LNCaP clone FGC (cell line): ENCODE measurements around the gene MYCBP.

Source experiments
- DNase-seq: peaks from one replicate; pipeline ENCODE4 v3.0.0-alpha.2; 2011; ENCODE audit warnings: low read depth
- H3K4me3 ChIP-seq: 2 replicates; pipeline ENCODE4 v1.5.1; 2011; ENCODE audit warnings: mild to moderate bottlenecking, low read depth, low read length, control low read depth
- TF ChIP-seq, protein P1 (sequence below): IDR thresholded peaks from 2 replicates; pipeline ENCODE4 v1.5.1; 2012; ENCODE audit warnings: mild to moderate bottlenecking; ENCODE audit not compliant: control insufficient read depth, insufficient read depth; ENCODE audit errors: extremely low read depth

The MYCBP gene

DNA sequence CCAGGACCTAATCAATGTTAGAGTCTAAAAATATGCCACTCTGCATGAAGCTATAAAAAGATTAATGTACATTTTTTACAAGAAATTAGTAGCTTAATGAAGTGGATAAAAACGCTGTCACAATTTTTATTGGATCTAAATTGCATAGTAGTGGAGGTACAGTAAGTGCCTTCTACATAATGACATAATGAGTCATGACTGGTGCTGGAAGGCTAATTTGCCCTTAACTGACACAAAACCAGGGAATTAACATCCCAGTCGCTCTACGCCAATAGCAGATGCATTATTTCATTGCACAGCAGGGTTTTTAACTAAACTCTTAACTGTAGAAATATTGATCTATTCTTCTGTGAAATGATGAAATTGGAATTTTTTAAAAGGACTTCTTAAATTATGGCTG, 46.9 kb downstream of the MYCBP start:
- DNase-seq: no peak
- H3K4me3 ChIP-seq: no peak overlapping the region
- TF ChIP-seq, protein P1, sequence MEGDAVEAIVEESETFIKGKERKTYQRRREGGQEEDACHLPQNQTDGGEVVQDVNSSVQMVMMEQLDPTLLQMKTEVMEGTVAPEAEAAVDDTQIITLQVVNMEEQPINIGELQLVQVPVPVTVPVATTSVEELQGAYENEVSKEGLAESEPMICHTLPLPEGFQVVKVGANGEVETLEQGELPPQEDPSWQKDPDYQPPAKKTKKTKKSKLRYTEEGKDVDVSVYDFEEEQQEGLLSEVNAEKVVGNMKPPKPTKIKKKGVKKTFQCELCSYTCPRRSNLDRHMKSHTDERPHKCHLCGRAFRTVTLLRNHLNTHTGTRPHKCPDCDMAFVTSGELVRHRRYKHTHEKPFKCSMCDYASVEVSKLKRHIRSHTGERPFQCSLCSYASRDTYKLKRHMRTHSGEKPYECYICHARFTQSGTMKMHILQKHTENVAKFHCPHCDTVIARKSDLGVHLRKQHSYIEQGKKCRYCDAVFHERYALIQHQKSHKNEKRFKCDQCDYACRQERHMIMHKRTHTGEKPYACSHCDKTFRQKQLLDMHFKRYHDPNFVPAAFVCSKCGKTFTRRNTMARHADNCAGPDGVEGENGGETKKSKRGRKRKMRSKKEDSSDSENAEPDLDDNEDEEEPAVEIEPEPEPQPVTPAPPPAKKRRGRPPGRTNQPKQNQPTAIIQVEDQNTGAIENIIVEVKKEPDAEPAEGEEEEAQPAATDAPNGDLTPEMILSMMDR: no peak

DNA sequence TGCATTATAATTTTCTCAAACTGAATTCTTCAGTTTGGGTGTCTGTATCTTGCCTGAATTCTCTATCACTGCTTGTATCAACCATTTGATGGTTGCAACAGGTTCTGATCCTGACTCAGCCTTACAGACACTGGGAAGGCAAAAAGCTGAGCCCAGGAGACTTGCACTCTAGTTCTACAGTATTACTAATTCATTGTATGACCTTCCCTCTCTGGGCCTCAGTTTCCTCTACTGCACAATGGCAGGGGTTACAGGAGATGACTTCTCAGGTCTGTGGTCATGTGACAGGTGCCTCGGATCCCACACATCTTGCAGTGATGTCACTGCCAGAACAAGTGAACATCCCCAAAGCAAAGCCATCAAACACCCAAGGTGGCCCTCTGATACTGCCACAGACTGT, 52.3 kb downstream of the MYCBP start:
- TF ChIP-seq, protein P1: no peak
- no peak for DNase-seq
- H3K4me3 ChIP-seq: no peak overlapping the region

GRCh38 chr1:38819516-38819915, 53.6 kb downstream of the MYCBP start:
- TF ChIP-seq, protein P1: no peak
- no peak for DNase-seq
- H3K4me3 ChIP-seq: no peak overlapping the region

- no peak overlapping the region for H3K4me3 ChIP-seq
- no peak for DNase-seq
- TF ChIP-seq, protein P1: no peak
Observed at GRCh38 chr1:38819040-38819439, 54.1 kb downstream of the MYCBP start.

GRCh38 chr1:38818175-38818976, 54.8 kb downstream of the MYCBP start:
- H3K4me3 ChIP-seq: peak overlapping the region; percentile 28
- DNase-seq: no peak
- TF ChIP-seq, protein P1: peak; percentile 85

DNA sequence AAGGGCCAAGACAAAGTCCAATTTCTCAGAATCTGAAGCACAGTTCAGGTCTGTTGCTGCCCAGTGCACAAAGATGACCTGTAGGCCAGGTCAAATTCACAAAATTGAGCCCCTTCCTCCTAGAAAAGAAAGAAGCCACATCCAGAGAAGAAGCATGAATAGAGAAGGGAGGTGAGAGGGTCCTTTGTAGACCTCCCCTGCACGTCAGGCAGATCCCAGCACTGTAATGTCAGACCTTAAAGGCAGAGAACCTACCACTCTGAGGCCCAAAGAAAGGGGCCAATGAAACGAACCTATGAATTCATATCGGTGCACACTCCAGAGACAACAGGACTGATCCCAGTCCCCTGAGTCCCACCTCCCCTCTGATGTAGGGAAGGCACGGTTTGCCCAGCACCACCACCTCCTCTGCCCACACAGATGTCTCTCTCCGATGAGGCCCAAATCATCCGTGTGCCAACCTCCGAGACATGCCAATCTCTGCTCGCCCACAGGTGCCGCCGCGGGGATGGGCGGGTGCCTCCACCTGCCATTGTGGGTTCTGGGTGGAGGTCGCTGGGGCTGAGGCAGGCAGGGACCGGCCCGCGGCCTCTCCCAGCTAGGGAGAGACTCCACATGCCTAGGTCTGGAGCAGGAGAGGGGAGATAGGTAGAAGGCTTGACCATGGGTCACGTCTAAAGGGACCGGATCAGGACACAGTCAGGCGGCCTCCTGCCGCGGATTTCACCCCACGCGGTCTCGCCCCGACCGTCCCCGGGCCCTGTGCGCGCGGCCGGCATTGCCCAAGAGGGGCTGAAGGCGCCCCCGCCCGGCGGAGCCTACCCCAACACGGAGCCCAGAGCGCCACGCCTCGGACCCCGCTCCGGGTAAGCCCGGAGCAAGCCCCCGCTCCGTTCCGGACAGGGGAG, 55.6 kb downstream of the MYCBP start:
- H3K4me3 ChIP-seq: no peak overlapping the region
- TF ChIP-seq, protein P1: no peak
- no peak for DNase-seq
